HPDE6-E6E7 (cell line): ENCODE measurements around the gene ANAPC2.
"Not testable (repeated sequence)": the region's sequence is repeated elsewhere in the genome, so short reads cannot be mapped to it uniquely, and the experiment has no call there.

Experiments used
- DNase-seq: peaks from one replicate; pipeline ENCODE4 v3.0.0; 2011; ENCODE audit warnings: missing footprints; ENCODE audit errors: extremely low spot score

ANAPC2 gene

GRCh38 chr9:137145731-137146526 lies 42.4 kb downstream of the ANAPC2 start:
- no peak for DNase-seq

GRCh38 chr9:137143459-137143858 lies 44.9 kb downstream of the ANAPC2 start:
- DNase-seq = no peak

- DNase-seq = no peak
These were observed 46.1 kb downstream of the ANAPC2 start for GRCh38 chr9:137141976-137142936.

GRCh38 chr9:137141050-137141810 lies 47.1 kb downstream of the ANAPC2 start:
- no peak for DNase-seq

GRCh38 chr9:137140151-137141012 lies 48.0 kb downstream of the ANAPC2 start:
- no peak for DNase-seq

GRCh38 chr9:137139468-137140150 lies 48.8 kb downstream of the ANAPC2 start:
- no peak for DNase-seq

- DNase-seq = no peak
These were observed 49.5 kb downstream of the ANAPC2 start, which contains the start of gene GRIN1 for GRCh38 chr9:137138722-137139467. Gene GRIN1, plus strand, starts transcription at chr9:137139154. Its CDS starts 333 bp downstream, at chr9:137139487.

GRCh38 chr9:137138058-137138721 lies 50.2 kb downstream of the ANAPC2 start:
- DNase-seq = no peak

GRCh38 chr9:137136881-137137607 lies 51.3 kb downstream of the ANAPC2 start:
- no peak for DNase-seq

- DNase-seq = no peak
These were observed 52.0 kb downstream of the ANAPC2 start for GRCh38 chr9:137136261-137136880.

GRCh38 chr9:137135154-137135553 lies 53.2 kb downstream of the ANAPC2 start:
- not testable (repeated sequence) for DNase-seq

GRCh38 chr9:137134191-137134590 lies 54.2 kb downstream of the ANAPC2 start:
- DNase-seq = no peak

- DNase-seq = no peak
These were observed 58.1 kb downstream of the ANAPC2 start for GRCh38 chr9:137130176-137130755.

- DNase-seq = peak; percentile 86
These were observed 58.7 kb downstream of the ANAPC2 start for GRCh38 chr9:137129456-137130175.

- no peak for DNase-seq
These were observed 59.4 kb downstream of the ANAPC2 start for GRCh38 chr9:137128862-137129455.

- no peak for DNase-seq
These were observed 60.0 kb downstream of the ANAPC2 start for GRCh38 chr9:137128158-137128861.
